Amniotic epithelial cell (primary cell): Measurements from ENCODE around the gene MAGEC3.
A peak's percentile ranks its signal among the peaks of the same experiment; 100 is the strongest.
"Not testable (repeated sequence)": the region's sequence is repeated elsewhere in the genome, so short reads cannot be mapped to it uniquely, and the experiment has no call there.

ENCODE experiments used
- DNase-seq: peaks from one replicate; pipeline ENCODE4 v3.0.0-alpha.2; 2010; ENCODE audit warnings: low read depth

The MAGEC3 gene, protein sequence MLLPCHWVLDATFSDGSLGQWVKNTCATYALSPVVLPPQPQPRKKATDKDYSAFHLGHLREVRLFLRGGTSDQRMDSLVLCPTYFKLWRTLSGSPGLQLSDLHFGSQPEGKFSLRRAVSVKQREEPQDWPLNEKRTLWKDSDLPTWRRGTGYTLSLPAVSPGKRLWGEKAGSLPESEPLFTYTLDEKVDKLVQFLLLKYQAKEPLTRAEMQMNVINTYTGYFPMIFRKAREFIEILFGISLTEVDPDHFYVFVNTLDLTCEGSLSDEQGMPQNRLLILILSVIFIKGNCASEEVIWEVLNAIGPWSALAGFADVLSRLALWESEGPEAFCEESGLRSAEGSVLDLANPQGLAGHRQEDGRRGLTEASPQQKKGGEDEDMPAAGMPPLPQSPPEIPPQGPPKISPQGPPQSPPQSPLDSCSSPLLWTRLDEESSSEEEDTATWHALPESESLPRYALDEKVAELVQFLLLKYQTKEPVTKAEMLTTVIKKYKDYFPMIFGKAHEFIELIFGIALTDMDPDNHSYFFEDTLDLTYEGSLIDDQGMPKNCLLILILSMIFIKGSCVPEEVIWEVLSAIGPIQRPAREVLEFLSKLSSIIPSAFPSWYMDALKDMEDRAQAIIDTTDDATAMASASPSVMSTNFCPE

DNA sequence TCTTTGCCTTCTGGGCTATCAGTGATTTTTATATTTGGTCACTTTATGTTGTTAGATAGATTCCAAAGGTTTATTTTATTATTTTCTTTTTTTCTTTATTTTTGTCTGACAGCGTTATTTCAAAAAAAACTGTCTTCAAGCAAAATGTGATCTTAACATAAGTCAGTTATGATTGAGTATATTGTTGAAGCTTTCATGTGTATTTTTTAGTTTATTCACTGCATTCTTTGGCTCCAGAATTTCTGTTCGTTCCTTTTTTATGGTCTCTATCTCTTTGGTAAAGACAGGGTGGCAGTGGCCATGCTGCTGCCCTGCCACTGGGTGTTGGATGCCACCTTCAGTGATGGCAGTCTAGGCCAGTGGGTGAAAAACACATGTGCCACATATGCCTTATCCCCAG is at the start of gene MAGEC3:
Gene MAGEC3 (plus strand): TSS at position 301 of the 400 bp plus-strand sequence. CDS start 0 bp downstream, at position 301.
- DNase-seq: no peak

- DNase-seq: peak; percentile 4
Observed at GRCh38 chrX:141791856-141792255, 46.3 kb upstream of the MAGEC3 start.

DNA sequence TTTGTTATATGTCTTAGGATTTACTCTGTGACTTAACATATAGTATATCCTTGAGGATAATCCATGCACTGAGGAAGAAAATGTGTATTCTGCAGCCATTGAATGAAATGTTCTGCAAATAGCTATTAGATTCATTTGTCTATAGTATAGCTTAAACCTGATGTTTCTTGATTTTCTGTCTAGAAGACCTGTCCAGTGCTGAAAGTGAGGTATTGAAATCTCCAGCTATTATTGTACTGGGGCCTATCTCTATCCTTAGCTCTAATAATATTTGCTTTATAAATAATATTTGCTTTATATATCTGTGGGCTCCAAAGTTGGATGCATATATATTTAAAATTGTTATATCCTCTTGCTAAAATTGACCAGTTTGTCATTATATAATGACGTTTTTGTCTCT is 26.7 kb upstream of the MAGEC3 start:
- DNase-seq: no peak

DNA sequence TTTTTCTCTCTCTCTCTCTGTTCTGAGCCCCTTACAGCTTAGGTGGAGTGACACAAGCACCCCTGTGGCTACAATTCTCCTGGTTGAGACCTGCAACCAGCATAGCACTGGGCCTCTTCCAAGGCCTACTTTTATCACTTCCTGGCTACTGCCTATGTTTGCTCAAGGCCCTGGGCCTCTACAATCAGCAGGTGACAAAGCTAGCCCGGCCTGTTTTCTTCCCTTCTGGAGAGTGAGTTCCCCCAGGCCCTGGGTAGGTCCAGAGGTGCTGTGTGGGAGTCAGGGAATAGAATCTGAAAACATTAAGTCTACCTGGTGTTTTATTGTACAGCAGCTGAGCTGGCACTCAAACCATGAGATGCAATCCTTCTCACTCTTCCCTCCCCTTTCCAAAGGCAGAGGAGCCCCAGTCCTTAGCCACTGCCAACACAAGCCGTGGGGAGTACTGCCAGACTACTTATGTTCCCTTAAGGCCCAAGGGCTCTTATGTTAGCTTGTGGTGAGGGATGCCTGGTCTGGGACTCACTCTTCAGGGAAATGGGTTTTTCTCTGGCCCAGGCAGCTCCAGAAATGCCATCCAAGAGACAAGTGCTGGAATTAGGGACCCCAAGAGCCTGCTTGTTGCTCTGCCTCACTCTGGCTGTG is 23.8 kb upstream of the MAGEC3 start:
- no peak for DNase-seq

DNA sequence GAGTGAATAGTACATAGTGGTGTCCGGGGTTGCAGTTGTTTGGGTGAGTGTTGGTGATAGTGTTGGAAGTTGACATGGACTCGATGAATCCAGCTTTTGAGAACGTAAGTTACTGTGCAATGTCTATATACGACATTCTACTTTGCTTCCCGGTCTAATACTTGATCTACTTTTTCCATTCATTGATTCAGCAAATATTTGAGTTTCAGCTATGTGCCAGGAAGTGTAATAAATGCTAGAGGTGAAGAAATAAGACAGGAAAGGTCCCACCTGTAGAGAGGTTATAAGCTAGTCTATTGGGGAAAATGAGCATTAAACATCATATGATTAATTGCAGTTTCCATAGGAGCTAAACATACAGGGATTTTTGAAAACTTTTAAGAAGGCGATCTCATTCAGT is 22.2 kb upstream of the MAGEC3 start:
- DNase-seq: no peak

- no peak for DNase-seq
Observed at GRCh38 chrX:141832247-141832646, 5.9 kb upstream of the MAGEC3 start.

DNA sequence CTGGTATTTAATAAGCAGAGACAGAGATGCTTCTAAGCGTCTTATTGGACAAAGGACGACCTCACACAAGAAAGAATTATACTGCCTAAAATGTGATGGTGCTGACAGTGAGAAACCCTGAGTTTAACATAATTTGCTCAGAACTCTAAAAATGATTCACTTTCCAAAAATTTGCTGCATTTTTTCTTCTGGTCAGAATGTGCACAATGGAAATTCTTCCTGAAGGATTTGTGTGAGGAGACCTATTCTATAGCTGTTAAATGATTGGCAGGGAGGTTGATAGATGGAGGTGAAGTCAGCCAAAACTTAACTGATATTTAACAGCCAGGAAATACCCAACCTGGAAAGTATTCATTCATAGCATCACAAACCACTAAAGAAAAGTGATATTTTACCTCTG is 1.7 kb downstream of the MAGEC3 start:
- no peak for DNase-seq

DNA sequence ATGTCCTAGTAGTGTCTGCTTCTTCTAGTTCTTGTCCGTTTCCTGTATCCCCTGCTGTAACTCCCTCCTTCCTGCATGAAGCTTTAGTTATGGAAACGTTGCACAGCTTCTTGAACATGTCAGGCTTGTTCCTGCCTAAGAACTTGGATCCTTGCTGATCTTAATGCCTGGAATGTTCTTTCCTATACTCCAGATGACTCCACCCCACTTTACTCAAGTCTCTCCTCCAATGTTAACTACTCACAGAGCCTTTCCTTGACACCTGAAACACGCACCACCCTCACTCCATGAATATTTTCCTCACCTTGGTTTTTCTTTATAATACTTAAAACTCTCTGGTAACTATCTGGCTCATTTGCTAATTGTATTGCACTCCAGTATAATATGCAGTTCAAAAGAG is 19.4 kb downstream of the MAGEC3 start:
- no peak for DNase-seq

- DNase-seq: no peak
Observed at GRCh38 chrX:141879616-141880015, 41.5 kb downstream of the MAGEC3 start.

- not testable (repeated sequence) for DNase-seq
Observed at GRCh38 chrX:141888811-141889210, 50.7 kb downstream of the MAGEC3 start.

GRCh38 chrX:141894733-141895132 is 56.6 kb downstream of the MAGEC3 start:
- DNase-seq: no peak

DNA sequence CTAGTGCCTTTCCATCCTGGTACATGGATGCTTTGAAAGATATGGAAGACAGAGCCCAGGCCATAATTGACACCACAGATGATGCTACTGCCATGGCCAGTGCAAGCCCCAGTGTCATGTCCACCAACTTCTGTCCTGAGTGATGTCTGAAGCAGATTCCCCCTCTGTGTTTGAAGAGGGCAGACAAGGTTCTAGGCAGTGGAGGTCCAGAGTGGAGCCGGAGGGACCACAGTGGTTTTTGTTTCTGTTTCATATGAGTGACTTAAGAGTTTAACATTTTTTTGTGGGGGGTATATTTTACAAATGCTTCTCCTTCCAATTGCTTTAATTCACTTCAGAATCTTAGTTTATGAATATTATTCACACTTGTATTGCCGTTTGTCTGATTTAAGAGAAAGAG is 59.6 kb downstream of the MAGEC3 start:
- DNase-seq: no peak

DNA sequence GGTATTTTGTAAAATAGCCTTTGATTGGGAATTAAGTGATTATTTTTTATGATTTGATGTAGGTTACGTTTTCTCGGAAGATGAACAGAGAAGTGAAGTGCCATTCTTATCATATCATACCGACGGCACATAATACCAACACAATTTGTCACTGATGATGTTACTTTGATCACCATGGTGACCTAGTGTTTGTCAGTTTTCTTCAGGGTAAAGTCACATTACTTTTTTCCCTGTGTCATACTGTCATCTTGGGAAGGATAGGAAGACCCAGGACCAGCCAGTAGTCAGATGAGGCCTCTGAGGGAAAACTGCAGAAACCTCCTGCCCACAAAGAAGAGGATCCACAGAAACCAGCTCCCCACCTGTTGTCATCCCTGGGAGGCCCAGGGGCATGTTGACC is 64.2 kb downstream of the MAGEC3 start:
- DNase-seq: no peak

DNA sequence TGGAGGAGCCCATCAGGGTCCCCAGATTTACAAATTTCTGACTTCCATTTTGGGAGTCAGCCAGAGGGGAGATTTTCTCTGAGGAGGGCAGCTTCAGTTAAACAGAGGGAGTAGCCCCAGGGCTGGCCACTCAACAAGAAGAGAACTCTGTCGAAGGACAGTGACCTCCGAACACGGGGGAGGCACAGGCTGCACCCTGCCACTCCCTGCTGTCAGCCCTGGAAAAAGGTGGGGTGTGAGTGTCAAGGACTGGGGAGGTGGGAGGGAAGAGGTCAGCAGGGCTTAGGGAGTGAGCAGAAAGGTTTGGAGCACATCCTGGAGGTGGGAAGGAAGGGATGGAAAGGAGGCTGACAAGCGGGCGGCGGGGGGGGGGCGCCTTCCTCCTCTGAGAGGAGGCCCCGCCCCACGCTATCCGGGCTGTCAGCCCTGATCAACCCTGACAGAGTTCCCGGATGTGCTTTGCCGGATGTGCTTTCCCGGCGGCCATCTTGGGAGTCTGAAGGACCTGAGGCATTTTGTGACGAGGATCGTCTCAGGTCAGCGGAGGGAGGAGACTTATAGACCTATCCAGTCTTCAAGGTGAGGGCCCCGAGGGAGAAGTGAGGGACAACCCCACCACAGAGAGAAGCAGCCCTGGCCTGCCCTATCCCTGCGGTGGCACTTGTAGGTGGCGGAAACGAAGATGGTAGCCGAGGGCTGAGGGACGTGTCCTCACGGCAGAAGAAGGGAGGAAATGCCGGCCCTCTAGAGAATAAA is 65.5 kb downstream of the MAGEC3 start, which contains the start of gene MAGEC1:
Gene MAGEC1 (plus strand): TSS at position 495 of the 756 bp plus-strand sequence. CDS start 1,179 bp downstream, outside the sequence.
- DNase-seq: no peak

- DNase-seq: no peak
Observed at GRCh38 chrX:141904262-141904661, 66.1 kb downstream of the MAGEC3 start.

DNA sequence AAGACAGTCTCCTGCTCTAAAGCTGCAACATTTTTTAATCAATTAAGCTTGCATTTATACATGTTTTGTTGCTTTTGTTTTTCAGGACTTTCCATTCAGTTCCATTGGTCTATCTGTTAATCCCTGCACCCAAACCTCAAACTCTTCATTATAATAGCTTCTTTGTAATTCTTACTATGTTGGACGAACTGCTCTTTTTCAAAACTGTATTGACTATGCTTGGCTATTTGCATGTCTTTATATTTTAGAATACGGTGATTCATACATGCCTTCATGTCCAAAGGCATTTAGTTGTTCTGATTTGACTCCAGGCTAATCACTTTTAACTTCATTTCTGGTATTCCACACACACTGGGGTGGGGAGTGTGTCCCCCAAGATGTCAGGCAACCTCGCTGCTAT is 79.7 kb downstream of the MAGEC3 start:
- DNase-seq: no peak

DNA sequence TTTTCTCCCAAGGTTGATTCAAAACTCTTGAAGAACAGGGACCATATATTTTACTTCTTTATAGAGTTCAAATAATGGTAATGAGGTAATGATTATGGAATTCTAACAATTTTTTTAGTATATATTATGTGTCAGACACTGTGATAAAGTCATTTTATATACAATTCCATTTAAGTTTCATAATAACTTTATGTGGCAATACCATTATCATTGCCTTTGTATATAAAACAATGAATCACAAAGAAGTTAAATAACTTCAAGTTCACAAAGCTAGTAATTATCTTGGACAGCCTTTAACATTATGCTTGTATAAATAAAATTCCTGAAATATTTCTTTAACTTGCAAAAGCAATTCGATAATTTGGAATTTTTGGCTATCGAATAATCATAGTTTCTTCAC is 86.2 kb downstream of the MAGEC3 start:
- peak; percentile 2 for DNase-seq

DNA sequence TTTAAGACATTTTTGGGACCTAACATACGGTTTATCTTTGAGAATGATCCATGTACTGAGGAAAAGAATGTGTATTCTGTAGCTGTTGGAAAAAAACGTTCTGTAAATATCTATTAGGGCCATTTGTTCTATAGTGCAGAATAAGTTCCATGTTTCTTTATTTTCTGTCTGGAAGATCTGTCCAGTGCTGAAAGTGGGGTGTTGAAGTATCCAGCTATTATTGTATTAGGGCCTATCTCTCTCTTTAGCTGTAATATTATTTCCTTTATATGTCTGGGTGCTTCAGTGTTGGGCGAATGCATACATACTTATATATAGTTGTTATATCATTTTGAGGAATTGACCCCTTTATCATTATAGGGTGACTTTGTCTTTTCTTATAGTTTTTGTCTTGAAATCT is 90.3 kb downstream of the MAGEC3 start:
- no peak for DNase-seq

DNA sequence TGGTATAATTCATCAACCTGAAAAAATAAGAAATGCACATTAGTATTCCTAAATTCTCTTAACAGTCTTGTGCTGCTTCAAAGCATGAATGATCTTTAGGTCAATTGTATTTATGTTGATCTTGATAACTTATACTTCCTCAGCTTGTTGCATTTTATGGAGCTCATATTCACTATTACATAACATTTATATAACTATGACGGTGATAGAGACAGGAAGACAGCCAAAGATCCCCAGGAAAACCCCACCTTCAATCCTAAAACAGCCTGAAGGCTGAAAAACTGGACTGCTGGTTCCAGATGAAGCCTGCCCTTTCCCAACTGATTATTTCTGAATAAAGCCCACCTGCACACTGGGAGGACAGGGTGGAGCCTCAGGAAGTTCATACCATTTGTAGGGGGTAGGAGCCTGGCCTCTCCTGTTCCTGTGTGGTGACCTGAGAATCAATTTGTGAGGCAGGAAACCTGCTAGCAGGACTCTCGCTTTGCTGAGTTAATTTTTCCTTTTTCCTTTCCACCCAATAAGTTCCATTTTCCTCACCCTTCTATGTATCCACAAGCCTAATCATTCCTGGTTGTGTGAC is 96.0 kb downstream of the MAGEC3 start:
- no peak for DNase-seq

GRCh38 chrX:141935645-141936044 is 97.5 kb downstream of the MAGEC3 start:
- DNase-seq: no peak

- no peak for DNase-seq
Observed at GRCh38 chrX:141936080-141936479, 98.0 kb downstream of the MAGEC3 start.

- DNase-seq: no peak
Observed at GRCh38 chrX:141941234-141941633, 103.1 kb downstream of the MAGEC3 start.
